Left lung (tissue), 10 donors: Measurements from ENCODE around the gene ATAD2B. TPM values are rescaled to one million over a fixed set of nuclear protein-coding genes. Genes with fewer than 3 reads are reported as not detected.

Experiments
- ATAC-seq: fragments of 200-7000 bp; cut with Tn5 transposase; one replicate; pipeline ENCODE4 v1.9.1; 2020; ENCODE audit warnings: moderate library complexity
- DNase-seq, 4 donors: peaks; one replicate each; pipeline ENCODE4 v3.0.0-alpha.2; 2013 to 2020
- H3K27ac ChIP-seq, 2 donors: fragments of 200-600 bp; sonication (generic) in 1 of 2; one replicate each; pipeline versions ENCODE4 v1.5.0 to v1.8.0; 2020 to 2021
- H3K27me3 ChIP-seq, 2 donors: fragments of 200-600 bp; sonication (generic) in 1 of 2; one replicate each; pipeline versions ENCODE4 v1.5.0 to v1.8.0; 2020 to 2021
- H3K36me3 ChIP-seq, 2 donors: fragments of 200-600 bp; sonication (generic) in 1 of 2; one replicate each; pipeline versions ENCODE4 v1.5.0 to v1.8.0; 2020 to 2021
- H3K4me1 ChIP-seq, 2 donors: fragments of 200-600 bp; one replicate each; pipeline ENCODE4 v1.8.0; 2021
- H3K4me3 ChIP-seq, 2 donors: fragments of 200-600 bp; sonication (generic) in 1 of 2; one replicate each; pipeline versions ENCODE4 v1.5.0 to v1.8.0; 2020 to 2021; ENCODE audit warnings: mild to moderate bottlenecking in 1 of 2
- H3K9me3 ChIP-seq, 2 donors: fragments of 200-600 bp; sonication (generic) in 1 of 2; one replicate each; pipeline versions ENCODE4 v1.5.0 to v1.8.0; 2020 to 2021
- intact Hi-C, 2 donors: fragments of 100-400 bp; cut with DNase I; formaldehyde crosslinking; loops; one replicate each; pipeline versions ENCODE4 v1.11.2 to v1.14.2; 2022
- polyA plus RNA-seq, 6 donors: library from polyadenylated mRNA; unstranded; fragments of 120-200 nt; gene quantifications; one replicate each; pipeline ENCODE4 v1.2.1, GENCODE V29; 2013; ENCODE audit not compliant: insufficient read length in 6 of 6
- total RNA-seq, 2 donors: library from RNA; stranded (reverse); fragmentation: NEBNext Ultra II Directional; extraction: Animal tissue kit (Norgen Biotek cat#: 25700); gene quantifications; one replicate each; pipeline ENCODE4 v1.2.1, GENCODE V29; 2021
- TF ChIP-seq, protein P1 (sequence below), 2 donors: fragments of 200-600 bp; sonication (generic) in 1 of 2; IDR thresholded peaks; one replicate each; pipeline versions ENCODE4 v1.5.0 to v1.8.0; 2021; ENCODE audit warnings: antibody characterized with exemption in 2 of 2
- donor health status: DM: no; HTN: yes; CAD: no.
- donor health status: DM: no; HTN: no; CAD: no.

Gene ATAD2B
- total and polyA plus RNA-seq, 8 donors, result 20.1 to 27.4 (median 24.6) TPM

- no peaks in the 10 kb centered on the region for H3K4me1 ChIP-seq
- H3K36me3 ChIP-seq, result peaks cover 0 to 26% of the 10 kb centered on the region in 2 donors
- H3K27me3 ChIP-seq, result no peaks in the 10 kb centered on the region
- DNase-seq (no peak), ATAC-seq (no peak)
- H3K27ac ChIP-seq, result no peak overlapping the region
- intact Hi-C loops, result no loop called here
- no peak overlapping the region for H3K4me3 ChIP-seq
- TF ChIP-seq, protein P1, sequence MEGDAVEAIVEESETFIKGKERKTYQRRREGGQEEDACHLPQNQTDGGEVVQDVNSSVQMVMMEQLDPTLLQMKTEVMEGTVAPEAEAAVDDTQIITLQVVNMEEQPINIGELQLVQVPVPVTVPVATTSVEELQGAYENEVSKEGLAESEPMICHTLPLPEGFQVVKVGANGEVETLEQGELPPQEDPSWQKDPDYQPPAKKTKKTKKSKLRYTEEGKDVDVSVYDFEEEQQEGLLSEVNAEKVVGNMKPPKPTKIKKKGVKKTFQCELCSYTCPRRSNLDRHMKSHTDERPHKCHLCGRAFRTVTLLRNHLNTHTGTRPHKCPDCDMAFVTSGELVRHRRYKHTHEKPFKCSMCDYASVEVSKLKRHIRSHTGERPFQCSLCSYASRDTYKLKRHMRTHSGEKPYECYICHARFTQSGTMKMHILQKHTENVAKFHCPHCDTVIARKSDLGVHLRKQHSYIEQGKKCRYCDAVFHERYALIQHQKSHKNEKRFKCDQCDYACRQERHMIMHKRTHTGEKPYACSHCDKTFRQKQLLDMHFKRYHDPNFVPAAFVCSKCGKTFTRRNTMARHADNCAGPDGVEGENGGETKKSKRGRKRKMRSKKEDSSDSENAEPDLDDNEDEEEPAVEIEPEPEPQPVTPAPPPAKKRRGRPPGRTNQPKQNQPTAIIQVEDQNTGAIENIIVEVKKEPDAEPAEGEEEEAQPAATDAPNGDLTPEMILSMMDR (IDR thresholded peaks at IDR 0.05), result no peak
- no peaks in the 10 kb centered on the region for H3K9me3 ChIP-seq
Measured at GRCh38 chr2:23838996-23839395, 87.9 kb downstream of the ATAD2B start.

DNA sequence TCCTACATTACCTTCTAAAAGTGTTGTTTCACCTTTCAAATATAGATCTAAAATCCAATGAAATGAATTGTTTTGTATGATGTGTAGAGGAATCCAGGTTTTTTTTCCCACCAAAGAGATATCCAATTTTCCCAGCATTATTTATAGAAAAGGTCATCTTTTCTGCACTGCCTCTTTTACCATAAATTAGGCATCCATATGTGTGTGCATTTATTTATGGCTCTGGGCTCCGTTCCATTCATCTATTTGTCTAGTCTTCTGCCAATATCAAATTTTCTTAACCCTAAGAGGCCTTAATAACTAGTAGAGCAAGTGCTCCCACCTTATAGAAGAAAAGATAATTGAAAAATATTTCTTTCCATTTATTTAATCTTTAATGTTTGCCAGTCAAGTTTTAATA, 88.3 kb downstream of the ATAD2B start:
- Histone ChIP-seq H3K27me3 (no peaks in the 10 kb centered on the region), H3K4me3 (no peak overlapping the region), H3K9me3 (no peaks in the 10 kb centered on the region), H3K36me3 (peaks cover 0 to 26% of the 10 kb centered on the region in 2 donors), H3K4me1 (no peaks in the 10 kb centered on the region), H3K27ac (no peak overlapping the region)
- TF ChIP-seq, protein P1 (IDR thresholded peaks at IDR 0.05), result no peak
- DNase-seq (no peak), ATAC-seq (no peak)
- intact Hi-C loops, result no loop called here

- no peak overlapping the region for H3K27ac ChIP-seq
- TF ChIP-seq, protein P1 (IDR thresholded peaks at IDR 0.05), result no peak
- intact Hi-C loops, result no loop called here
- no peak overlapping the region for H3K4me3 ChIP-seq
- no peaks in the 10 kb centered on the region for H3K27me3 ChIP-seq
- H3K9me3 ChIP-seq, result no peaks in the 10 kb centered on the region
- ATAC-seq, result no peak
- peaks cover 0 to 26% of the 10 kb centered on the region in 2 donors for H3K36me3 ChIP-seq
- no peaks in the 10 kb centered on the region for H3K4me1 ChIP-seq
- no peak for DNase-seq
Measured at GRCh38 chr2:23837871-23838270, 89.1 kb downstream of the ATAD2B start.

DNA sequence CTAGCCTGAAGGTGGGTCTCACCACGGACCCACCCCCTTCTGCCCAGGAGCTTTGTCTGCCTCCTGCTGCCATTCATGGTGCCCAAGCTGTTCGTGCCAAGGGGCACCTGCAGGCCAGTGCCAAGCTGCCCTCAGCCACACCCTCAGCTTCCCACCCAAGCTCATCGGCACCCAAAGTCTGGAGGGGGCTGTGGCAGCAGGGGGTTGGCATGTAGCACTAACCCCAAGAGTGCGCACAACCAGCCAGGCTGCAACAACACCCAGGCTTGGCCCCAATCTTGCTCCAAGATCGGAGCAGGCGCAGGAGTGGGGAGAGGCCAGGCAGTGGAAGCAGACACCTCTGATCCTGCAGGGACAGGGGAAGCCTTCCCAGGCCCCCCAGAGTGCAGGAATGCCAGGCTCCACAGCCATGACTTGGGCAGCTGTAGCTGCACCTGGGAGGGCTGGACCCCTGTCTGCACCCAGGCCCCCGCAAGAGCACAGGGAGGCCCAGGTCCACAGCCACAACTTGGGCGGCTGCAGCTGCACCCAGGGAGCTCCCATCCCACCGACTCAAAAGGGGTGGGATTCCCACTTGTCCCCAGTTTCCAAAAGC, 89.9 kb downstream of the ATAD2B start:
- no peak overlapping the region for H3K4me3 ChIP-seq
- DNase-seq (no peak), ATAC-seq (no peak)
- H3K4me1 ChIP-seq, result no peaks in the 10 kb centered on the region
- intact Hi-C loops, result no loop called here
- no peaks in the 10 kb centered on the region for H3K27me3 ChIP-seq
- H3K9me3 ChIP-seq, result no peaks in the 10 kb centered on the region
- peaks cover 0 to 26% of the 10 kb centered on the region in 2 donors for H3K36me3 ChIP-seq
- TF ChIP-seq, protein P1 (IDR thresholded peaks at IDR 0.05), result no peak
- no peak overlapping the region for H3K27ac ChIP-seq

DNA sequence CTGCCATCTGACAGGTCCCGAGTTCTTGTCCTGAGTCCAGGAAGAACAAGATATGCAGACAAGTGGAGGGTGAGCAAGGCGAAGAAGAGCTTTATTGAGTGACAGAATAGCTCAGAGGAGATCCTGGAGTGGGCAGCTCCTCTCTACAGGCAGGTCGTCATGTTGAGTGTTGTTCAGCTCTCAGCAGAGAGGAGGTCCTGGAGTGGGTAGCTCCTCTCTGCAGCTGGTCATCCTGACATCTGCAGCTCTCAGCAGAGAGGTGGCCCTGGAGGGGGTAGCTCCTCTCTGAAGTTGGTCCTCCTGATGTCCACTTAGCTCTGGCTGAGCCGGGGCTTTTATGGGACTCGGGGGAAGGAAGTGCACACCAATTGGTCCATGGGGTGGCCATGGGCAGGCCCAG, 90.4 kb downstream of the ATAD2B start:
- ATAC-seq, result no peak
- no peak for DNase-seq
- H3K27ac ChIP-seq, result no peak overlapping the region
- no peak overlapping the region for H3K4me3 ChIP-seq
- peaks cover 0 to 26% of the 10 kb centered on the region in 2 donors for H3K36me3 ChIP-seq
- TF ChIP-seq, protein P1 (IDR thresholded peaks at IDR 0.05), result no peak
- intact Hi-C loops, result no loop called here
- H3K27me3 ChIP-seq, result no peaks in the 10 kb centered on the region
- no peaks in the 10 kb centered on the region for H3K4me1 ChIP-seq
- H3K9me3 ChIP-seq, result no peaks in the 10 kb centered on the region
